ENCODE results near the gene CEPT1. TPM values are rescaled to one million over a fixed set of nuclear protein-coding genes. Genes with fewer than 3 reads are reported as not detected.

CEPT1 gene
- total and polyA plus RNA-seq, 9 of the 15 experiments (the other 6 are each of a cell fraction or from before 2014, with no cell fraction given), result 24.4 to 72.6 (median 42.4) TPM

DNA sequence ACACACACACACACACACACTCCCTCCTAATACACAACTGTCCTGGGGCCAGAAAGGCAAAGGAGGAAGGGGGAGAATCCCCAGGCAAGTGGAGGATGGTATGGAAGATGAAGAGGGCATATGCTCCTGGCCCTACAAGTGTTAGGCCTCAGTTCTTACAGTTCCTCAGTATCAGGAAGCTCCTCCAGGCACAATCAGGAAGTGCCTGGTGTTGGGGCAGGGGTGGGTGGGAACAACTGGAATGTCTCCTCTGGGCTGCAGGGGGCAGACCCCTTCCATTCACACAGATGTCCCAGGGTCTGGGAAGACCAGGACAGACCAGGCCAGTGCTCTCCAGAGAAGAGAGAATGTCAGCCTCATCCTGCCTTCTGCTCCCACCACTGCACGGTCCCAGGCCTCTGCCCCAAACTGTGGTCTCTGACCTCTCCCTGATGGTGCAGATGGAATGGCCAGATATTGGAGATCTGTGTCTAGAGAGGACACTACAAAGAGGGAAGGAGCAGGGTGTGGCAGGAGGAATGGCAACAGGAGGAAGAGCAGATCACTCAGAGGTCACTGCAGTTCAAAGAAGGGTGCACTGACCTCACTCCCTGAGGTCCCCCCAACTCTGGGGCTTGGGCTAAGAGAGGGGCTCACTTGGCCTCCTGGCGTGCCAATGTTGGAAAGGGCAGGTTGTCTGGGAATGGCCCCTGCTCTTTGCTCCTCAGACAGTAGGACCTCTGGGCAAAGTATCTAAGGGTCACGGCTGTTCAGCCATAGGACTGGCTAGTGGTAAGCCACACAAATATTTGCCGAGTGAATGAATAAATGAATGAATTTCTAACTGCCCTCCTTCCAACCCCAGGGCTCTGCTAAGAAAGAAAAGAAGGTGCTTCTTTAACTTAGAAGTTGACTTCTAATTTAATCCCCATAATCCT, 62.9 kb downstream of the CEPT1 start (continued):
- TF ChIP-seq, protein P1, sequence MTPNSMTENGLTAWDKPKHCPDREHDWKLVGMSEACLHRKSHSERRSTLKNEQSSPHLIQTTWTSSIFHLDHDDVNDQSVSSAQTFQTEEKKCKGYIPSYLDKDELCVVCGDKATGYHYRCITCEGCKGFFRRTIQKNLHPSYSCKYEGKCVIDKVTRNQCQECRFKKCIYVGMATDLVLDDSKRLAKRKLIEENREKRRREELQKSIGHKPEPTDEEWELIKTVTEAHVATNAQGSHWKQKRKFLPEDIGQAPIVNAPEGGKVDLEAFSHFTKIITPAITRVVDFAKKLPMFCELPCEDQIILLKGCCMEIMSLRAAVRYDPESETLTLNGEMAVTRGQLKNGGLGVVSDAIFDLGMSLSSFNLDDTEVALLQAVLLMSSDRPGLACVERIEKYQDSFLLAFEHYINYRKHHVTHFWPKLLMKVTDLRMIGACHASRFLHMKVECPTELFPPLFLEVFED (CRISPR knock-in tag; conservative IDR thresholded peaks at IDR 0.05), result peak; percentile 62; the same call in 1 of the 2 replicates
- TF ChIP-seq CBFA2T3 (IDR thresholded peaks at IDR 0.05) (0 out of 2 replicates have a peak, but pooled peaks have one; percentile 7), POLR2H (tag; IDR thresholded peaks at IDR 0.05; ENCODE audit: low read depth) (no peak), ZNF583 (CRISPR knock-in tag; IDR thresholded peaks at IDR 0.05) (peak; percentile 50; the same call in 1 of the 2 replicates), NR2C2 (CRISPR knock-in tag; IDR thresholded peaks at IDR 0.05) (no peak), NR2C2 (tag; IDR thresholded peaks at IDR 0.05) (peak; percentile 61), PPARD (CRISPR knock-in tag; IDR thresholded peaks at IDR 0.05) (no peak), DMBX1 (CRISPR knock-in tag; IDR thresholded peaks at IDR 0.05; ENCODE audit: borderline replicate concordance) (peak; percentile 21; the same call in 1 of the 2 replicates), RAD21 (CRISPR knock-in tag; conservative IDR thresholded peaks at IDR 0.05 in 1 of 2, IDR thresholded peaks at IDR 0.05 in 1 of 2) (peak; percentile 21 to 34; a peak in 3 of 4 replicates), HEY1 (CRISPR knock-in tag; IDR thresholded peaks at IDR 0.05; ENCODE audit: borderline replicate concordance) (no peak), SIN3A (IDR thresholded peaks at IDR 0.05; ENCODE audit: borderline replicate concordance in 2 of 2, control insufficient read depth in 1 of 2, low read depth in 2 of 2, low read length in 2 of 2) (no peak), HDGF (IDR thresholded peaks at IDR 0.05) (0 out of 2 replicates have a peak, but pooled peaks have one; percentile 42)
- TF ChIP-seq, protein P2, sequence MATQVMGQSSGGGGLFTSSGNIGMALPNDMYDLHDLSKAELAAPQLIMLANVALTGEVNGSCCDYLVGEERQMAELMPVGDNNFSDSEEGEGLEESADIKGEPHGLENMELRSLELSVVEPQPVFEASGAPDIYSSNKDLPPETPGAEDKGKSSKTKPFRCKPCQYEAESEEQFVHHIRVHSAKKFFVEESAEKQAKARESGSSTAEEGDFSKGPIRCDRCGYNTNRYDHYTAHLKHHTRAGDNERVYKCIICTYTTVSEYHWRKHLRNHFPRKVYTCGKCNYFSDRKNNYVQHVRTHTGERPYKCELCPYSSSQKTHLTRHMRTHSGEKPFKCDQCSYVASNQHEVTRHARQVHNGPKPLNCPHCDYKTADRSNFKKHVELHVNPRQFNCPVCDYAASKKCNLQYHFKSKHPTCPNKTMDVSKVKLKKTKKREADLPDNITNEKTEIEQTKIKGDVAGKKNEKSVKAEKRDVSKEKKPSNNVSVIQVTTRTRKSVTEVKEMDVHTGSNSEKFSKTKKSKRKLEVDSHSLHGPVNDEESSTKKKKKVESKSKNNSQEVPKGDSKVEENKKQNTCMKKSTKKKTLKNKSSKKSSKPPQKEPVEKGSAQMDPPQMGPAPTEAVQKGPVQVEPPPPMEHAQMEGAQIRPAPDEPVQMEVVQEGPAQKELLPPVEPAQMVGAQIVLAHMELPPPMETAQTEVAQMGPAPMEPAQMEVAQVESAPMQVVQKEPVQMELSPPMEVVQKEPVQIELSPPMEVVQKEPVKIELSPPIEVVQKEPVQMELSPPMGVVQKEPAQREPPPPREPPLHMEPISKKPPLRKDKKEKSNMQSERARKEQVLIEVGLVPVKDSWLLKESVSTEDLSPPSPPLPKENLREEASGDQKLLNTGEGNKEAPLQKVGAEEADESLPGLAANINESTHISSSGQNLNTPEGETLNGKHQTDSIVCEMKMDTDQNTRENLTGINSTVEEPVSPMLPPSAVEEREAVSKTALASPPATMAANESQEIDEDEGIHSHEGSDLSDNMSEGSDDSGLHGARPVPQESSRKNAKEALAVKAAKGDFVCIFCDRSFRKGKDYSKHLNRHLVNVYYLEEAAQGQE (IDR thresholded peaks at IDR 0.05; ENCODE audit: borderline replicate concordance), result no peak
- TF ChIP-seq, protein P2 (CRISPR knock-in tag; IDR thresholded peaks at IDR 0.05; ENCODE audit: low read depth), result 0 out of 2 replicates have a peak, but pooled peaks have one; percentile 56
- TF ChIP-seq, protein P3, sequence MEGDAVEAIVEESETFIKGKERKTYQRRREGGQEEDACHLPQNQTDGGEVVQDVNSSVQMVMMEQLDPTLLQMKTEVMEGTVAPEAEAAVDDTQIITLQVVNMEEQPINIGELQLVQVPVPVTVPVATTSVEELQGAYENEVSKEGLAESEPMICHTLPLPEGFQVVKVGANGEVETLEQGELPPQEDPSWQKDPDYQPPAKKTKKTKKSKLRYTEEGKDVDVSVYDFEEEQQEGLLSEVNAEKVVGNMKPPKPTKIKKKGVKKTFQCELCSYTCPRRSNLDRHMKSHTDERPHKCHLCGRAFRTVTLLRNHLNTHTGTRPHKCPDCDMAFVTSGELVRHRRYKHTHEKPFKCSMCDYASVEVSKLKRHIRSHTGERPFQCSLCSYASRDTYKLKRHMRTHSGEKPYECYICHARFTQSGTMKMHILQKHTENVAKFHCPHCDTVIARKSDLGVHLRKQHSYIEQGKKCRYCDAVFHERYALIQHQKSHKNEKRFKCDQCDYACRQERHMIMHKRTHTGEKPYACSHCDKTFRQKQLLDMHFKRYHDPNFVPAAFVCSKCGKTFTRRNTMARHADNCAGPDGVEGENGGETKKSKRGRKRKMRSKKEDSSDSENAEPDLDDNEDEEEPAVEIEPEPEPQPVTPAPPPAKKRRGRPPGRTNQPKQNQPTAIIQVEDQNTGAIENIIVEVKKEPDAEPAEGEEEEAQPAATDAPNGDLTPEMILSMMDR (IDR thresholded peaks at IDR 0.05 in 2 of 3, conservative IDR thresholded peaks at IDR 0.05 in 1 of 3; ENCODE audit: insufficient read depth in 2 of 3, low read depth in 1 of 3, low read length in 3 of 3), result 0 out of 6 replicates have a peak, but pooled peaks of 1 of the 3 experiments have one; percentile 16

Measured in K562 (cell line).